HG03095 (cell line): Measurements from ENCODE around the gene DDR2.
"Not testable (repeated sequence)": the region's sequence is repeated elsewhere in the genome, so short reads cannot be mapped to it uniquely, and the experiment has no call there.

Experiments
- ATAC-seq: cut with Tn5 transposase; IDR thresholded peaks from one replicate; pipeline ENCODE4 v1.9.1; 2021; ENCODE audit warnings: moderate library complexity; ENCODE audit not compliant: unreplicated experiment

DDR2 gene

DNA sequence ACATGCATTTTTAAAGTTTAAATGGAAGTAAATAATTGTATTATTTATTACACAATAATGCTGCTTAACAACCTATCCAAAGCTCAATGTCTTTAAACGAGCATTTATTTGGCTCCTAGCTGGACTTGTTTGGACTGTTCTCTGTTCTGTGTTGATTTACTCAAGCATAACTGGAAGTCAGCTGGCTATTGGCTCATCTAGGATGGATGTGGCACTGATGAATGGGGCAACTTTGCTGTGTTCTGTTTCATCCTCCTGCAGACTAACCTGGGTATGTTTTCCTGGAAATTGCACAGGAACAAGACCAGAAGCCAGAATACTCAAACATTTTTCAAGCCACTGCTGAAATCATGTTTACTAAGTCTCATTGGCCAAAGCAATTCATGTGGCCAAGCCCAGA is 87.4 kb downstream of the DDR2 start:
- no peak for ATAC-seq

DNA sequence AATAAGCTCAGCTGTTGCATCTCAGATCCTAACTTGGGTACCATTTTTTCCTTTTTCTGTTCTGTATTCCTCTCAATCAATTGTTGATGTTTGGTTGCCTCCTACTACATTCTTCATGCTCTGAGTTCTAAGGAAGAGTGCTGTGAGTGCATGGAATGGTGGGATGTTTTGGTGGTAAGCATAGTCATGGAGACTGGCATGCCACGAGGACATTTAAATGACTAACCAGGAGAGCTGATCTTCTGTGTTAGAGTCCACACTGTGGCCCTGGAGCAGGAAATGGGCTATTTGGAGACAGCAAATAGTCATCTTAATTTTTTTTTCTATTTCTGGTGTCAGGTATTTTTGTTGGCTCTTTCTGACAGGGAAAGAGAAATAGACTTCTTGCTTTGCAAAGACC is 88.7 kb downstream of the DDR2 start:
- ATAC-seq, result no peak

DNA sequence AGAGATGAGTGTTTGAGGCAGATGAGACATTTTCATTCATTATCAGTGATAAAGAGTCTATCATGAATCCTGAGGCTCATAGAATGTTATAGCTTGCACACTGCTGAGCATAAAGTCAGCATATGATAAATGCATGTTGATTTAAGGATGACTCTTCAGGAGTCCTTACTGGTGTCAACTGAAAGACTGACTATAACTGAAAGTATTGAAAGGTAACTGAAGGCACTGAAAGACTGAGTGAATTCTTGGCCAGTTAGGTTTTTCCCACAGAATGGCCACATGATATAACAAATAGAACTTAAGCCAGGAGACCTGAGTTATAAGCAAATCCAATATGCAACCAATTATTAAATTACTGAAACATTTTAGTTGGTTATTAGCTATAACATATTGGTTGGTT is 89.2 kb downstream of the DDR2 start:
- no peak for ATAC-seq

DNA sequence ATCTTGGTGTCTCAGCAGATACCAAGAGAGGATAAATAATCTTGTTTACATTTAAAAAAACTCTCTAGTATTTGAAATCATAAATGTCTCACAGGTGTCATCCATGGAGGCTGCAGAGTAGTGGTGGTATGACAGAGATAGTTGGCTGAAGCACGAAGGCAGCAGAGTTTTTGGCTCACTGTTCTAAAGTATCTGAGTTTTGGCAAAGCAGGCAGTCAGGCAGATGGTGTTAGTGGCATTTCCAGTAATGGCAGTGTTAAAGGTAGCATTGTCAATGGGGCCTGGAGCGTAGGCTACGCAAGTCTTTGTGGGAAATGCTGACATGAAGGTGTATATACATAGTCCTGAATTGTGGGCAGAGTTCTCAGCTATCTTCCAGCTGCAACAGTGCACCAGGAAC is 89.8 kb downstream of the DDR2 start:
- no peak for ATAC-seq

DNA sequence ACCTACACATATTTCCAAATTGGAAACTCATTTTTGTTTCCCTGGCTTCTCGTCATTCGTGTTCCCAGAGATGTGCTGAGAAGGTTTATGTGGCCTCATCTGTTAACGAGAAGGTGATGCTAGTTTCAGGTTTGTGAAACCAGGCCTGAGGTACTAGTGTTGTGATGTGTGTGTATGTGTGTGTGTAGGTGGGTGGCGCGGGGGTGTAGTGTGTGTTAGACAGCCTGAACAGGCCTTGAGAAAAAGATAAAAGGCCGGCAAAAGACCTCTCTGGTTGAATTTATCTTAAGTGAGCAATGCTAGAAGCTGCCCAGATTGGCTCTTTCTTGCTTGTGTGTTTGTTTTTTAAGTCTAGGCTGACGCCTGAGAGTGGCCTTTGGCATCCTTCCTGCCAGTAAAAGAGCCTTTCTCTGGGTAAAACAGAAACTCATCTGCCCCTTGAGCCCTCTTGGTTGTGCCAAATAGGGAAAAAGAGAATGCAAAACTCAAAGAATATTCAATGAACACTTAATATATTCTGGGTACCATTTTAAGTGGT is 92.4 kb downstream of the DDR2 start:
- no peak for ATAC-seq

DNA sequence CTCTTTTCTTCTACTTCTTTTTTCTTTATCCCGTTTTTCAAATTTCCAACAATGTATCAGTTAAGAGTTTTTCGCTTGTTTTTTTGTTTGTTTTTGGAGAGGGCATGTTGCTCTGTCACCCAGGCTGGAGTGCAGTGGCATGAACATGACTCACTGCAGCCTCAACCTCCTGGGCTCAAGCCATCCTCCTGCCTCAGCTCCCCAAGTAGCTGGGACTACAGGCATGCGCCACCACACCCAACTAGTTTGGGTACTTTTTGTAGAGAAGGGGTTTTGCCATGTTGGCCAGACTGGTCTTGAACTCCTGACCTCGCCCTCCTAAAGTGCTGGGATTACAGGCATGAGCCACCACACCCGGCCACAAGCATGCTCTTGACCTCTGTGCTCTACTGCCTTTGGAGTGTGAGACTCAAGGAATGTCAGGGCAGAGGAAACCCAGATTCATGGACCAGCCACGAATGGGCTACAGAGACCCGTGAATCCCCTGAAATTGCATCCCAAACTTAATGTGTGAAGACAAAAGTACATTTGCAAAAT is 93.1 kb downstream of the DDR2 start:
- ATAC-seq, result no peak

DNA sequence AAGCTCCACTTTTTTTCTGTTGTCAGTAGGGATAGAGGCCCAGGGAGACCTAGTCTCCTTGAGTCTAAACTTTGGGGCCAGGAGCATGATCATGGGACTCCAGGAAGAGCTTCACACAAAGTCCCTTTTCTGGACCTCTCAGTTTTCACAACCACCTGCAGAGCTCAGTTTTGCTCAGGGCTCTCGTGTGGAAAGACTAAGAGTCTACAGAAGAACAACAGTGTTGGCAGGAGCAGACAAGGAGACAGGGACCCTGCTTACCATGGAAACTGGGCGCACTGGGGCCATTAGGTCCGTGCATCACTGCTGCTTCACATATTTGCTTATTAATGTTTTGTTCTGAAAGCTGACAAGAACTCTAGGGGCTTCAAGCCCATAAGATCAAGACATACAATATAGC is 94.3 kb downstream of the DDR2 start:
- no peak for ATAC-seq

DNA sequence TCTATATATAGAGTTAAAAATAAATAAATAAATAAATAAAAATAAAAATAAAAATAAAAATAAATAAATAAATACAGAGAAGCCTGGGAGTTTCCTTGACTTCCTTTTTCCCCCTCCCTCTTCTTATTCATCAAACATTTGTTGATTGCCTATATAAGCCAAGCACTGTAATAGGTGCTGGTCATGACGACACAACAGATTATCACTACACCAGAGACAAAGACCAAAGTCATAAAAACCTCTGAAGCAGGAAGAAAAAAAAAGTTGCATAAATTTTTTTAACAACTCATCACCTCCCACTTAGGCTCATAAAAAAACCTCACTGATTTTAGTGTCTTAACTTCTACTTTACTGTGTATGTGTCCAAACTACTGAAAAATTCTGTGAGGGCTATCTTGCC is 95.2 kb downstream of the DDR2 start:
- ATAC-seq, result not testable (repeated sequence)

DNA sequence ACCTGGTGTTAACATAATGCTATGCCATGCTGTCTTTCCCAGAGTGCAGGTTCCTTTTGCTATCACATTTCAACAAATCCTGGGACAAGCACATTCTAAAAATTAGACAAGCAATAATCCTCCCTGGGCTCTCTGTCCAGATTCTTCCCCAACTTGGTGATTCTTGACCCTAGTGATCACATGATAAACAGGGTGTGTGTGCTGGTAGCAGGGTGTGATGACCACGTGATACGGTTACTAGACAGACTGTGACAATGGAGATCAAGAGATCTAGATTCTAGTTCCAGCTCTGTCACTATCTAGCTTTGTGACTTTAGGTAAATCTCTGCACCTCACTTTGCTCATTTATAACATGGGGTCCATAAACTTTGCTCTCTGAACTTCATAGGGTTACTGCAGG is 96.3 kb downstream of the DDR2 start:
- ATAC-seq, result no peak

DNA sequence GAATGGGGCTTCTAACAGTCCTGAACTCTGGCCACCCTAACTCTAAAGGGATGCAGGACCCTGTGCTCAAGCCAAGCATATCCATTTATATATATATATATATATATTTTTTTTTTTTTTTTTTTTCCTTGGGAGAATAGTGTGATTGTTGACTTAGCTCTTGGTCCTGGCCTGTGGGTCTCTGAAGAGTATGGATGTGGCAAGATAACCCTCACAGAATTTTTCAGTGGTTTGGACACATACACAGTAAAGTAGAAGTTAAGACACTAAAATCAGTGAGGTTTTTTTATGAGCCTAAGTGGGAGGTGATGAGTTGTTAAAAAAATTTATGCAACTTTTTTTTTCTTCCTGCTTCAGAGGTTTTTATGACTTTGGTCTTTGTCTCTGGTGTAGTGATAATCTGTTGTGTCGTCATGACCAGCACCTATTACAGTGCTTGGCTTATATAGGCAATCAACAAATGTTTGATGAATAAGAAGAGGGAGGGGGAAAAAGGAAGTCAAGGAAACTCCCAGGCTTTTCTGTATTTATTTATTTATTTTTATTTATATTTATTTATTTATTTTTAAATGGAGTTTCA is 97.0 kb downstream of the DDR2 start:
- not testable (repeated sequence) for ATAC-seq

DNA sequence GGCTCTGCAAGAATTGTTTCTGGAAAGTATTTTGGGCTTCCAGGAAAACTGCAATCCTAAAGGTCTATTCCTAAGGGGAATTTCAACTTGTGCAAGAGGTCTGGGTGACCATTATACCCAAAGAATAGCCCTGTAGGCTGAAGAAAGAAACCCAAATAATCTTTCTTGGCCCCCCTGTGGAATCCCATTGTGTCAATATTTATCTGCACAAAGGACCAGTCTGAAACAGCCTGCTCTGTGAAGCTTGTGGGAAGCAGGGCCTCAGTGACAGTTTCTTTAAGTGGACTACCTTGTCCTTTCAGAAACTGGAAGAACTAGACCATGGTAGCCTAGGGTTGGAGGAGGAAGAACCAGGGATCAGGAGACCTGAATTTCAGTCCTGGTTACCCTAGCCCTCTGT is 99.8 kb downstream of the DDR2 start:
- no peak for ATAC-seq

DNA sequence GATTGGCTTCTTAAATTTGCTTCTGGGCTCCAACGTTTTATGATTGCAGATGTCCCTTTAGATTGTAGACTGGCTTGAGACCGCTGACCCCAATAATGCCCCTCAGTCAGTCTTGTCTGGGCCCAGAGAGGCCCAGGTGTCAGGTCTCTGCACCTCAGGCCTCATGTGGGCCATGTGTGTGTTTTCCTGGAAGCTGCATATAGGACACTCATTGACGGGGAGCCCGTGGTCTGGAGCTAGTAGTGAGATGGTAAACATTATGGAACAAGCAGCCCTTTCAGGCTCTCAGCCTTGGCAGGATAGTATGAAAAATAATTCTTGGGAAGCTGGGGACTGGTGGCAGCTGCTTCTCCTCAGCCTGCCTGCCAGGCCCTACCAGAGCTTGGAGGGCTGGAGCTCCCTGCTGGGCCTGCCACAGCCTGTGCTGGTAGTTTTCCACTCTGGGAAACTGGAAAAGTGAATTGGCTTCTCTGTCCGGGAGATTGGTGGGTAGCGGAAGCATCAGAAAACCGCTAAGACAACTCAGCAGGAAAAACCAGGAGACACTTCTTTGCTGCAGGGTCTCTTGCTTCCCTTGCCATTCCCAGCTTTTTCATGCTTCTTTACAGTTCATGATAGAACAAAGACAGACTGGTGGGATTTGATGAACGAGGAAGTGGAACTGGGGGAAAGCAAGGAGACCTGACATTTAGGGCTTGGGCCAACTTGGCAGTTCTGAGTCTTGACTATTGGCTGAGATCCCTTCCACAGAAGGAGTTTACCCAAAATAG is 100.5 kb downstream of the DDR2 start:
- ATAC-seq, result no peak

DNA sequence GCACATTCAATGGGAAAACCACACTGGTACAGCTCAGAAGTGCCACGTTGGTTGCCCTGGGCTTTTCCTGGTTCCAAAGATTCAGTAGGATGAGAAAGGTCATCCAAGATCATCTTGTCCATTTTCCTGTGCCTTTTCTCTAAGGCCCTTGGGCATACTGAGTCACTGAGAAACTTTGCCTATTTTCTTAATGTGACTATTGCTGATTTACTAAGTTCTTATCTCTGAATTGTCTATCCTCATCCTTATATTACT is 101.0 kb downstream of the DDR2 start:
- no peak for ATAC-seq

DNA sequence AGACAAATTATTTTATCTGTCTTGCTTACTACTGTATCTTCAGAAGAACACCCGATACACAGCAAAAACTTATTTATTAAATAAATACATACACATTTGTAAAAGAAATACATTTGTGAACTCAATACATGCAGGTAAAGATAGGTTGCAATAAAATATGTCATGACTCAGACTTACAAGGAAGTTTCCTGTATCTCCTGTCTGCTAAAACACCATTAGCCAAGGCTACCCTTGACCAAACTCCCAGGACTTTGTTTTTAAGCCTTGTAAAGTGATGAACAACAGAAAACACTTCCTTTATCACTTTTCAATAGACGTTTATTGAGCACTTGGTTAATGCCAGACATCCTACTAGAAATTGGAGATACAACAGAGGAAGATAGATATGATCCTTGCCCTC is 101.8 kb downstream of the DDR2 start:
- ATAC-seq, result no peak

DNA sequence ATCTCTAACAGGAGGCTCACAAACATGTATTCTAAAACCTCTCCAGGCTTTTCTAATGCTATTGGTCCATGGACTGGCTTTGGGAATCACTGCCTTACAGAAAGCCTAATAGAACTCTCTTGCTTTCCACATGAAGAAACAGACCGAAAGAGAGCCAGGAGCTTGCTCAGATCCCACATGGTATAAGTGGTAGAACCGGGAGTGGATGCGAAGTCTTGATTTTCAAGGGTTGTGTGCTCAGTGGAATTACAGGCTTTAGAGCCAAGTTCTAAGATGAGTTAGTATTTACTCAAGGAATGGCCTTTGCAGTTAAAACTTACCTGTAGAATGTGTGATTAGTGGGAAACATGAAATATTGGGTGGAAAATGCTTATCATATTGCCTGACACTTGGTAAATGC is 103.9 kb downstream of the DDR2 start:
- ATAC-seq, result no peak

DNA sequence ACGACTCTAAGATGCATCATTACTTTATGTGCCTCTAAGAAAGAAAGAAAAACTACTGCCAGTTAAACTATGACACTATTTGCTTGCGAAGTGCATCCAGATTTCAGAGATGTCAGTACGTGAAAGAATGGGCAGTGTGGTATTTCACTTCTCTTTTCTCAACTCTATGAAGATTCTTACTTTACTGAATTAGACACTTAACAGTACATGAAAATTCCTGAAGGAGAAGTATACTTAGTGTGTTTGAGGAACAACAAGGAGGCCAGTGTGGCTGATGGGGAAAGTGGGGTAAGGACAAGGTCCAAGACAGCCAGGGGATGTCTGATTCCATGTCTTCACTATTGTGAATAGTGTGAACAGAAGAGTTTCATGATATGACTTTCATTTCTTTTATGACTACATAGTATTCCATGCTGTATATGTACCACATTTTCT is 104.4 kb downstream of the DDR2 start:
- ATAC-seq, result peak; percentile 78

DNA sequence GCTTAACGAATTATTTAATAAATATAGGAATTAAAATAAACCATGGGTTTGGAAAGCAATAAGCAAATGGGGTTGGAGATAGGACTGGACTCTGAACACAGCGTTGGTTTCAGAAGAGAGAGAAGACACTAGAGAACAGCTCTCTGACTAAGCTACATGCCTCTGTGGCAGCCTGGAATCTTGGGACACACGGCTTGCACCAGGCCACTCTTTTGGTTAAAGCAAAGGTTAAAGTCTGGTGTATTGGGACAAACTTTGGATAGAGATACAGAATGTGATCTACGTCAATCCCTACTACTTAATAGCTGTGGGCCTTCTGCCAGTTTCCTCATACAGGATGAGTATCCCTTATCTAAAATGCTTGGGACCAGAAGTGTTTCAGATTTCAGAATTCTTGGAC is 108.5 kb downstream of the DDR2 start:
- ATAC-seq, result no peak

DNA sequence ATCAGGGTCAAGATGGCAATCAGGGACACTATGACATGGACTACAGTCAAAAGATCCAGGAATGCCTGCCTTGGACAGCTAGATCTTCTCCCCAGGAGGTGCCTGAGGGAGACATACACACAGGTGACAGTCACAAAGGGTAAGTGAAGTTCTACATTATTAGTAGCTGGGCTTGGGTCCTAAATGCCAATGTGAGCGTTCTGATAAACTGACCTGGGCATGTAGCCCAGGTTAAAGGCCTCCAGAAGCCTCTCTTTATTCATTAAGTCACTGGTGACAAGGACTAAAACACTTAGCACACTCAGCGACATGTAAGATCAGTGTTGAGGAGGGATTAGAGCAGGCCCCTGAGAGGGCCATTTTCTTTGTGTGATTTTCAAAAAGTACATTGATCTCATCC is 109.3 kb downstream of the DDR2 start:
- ATAC-seq, result no peak

DNA sequence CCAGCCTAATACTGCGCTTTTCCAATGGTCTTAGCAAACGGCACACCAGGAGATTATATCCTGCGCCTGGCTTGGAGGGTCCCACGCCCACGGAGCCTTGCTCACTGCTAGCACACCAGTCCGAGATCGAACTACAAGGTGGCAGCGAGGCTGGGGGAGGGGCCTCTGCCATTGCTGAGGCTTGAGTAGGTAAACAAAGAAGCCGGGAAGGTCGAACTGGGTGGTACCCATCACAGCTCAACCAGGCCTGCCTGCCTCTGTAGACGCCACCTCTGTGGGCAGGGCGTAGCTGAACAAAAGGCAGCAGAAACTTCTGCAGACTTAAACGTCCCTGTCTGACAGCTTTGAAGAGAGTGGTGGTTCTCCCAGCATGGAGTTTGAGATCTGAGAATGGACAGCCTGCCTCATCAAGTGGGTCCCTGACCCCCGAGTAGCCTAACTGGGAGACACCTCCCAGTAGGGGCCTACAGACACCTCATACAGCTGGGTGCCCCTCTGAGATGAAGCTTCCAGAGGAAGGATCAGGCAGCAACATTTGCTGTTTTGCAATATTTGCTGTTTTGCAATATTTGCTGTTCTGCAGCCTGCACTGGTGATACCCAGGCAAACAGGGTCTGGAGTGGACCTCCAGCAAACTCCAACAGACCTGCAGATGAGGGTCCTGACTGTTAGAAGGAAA is 114.1 kb downstream of the DDR2 start:
- not testable (repeated sequence) for ATAC-seq

DNA sequence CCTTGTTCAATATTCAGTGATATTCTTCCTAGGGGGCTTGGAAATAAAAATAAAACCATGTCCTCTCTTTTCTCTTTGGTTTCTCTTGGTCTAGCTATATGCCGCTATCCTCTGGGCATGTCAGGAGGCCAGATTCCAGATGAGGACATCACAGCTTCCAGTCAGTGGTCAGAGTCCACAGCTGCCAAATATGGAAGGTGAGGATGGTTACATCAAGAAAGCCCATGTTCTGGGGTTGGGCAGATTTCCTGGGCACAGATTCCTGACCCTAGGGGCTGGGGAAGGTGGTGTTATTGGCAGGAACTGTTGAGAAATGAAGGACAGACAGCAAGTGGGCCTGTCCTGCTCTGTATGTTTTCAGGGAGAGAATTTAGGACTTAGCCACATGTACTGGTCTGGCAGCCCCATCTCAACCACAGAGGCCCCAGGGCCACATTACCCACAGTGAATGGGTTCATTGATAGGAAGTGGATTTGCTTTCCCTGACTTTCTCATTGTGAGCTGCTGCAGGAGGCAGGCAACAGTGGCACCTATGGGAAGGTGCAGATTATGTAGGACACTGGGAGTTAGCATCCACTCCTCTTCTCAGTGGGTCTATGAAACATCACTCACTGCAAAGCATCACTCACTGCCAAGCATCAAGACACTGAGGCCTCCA is 120.9 kb downstream of the DDR2 start:
- ATAC-seq, result no peak

DNA sequence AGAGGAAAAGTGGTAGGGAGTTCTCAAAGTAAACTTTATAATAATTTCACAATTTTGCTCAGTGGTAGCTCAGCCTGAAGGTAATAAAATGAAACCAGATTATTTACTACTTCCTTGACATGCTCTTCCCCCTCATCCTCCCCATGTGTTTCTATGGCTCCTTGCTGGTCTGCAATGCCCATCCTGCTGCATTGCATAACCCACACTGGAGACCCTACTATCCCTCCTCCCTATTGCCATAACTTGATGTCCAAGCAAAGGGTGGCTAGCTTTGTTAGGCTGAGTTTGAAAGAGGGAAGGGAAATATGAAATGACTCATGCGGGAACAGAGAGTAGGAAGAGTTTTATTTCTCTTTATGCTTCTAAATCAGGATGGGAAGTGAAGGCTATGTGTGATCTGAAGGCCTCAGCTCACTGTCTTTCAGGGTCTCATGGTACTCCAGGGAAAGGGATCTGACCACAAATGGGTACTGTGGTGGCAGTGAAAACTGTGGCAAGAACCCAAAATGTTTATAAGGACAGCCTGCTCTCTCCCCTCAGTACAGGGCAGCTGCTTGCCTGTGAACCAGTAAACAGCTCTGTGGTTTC is 121.8 kb downstream of the DDR2 start:
- ATAC-seq, result no peak
